Loucy (cell line): ENCODE measurements around the gene TNS3.

Experiments
- H2AFZ ChIP-seq: fragments of 200-600 bp; sonication (generic); 2 replicates; pipeline ENCODE4 v1.6.0; 2016; ENCODE audit warnings: antibody characterized with exemption, mild to moderate bottlenecking, low read length, moderate library complexity
- H3F3A ChIP-seq: fragments of 200-600 bp; 2 replicates; pipeline ENCODE4 v1.6.0; 2016; ENCODE audit warnings: antibody characterized with exemption, low read depth, mild to moderate bottlenecking
- H3K27me3 ChIP-seq: fragments of 200-600 bp; sonication (generic); 2 replicates; pipeline ENCODE4 v1.6.1; 2014; ENCODE audit warnings: low read length, mild to moderate bottlenecking; ENCODE audit not compliant: insufficient read depth, poor library complexity, severe bottlenecking
- H3K36me3 ChIP-seq: fragments of 200-600 bp; sonication (generic); 2 replicates; pipeline ENCODE4 v1.6.1; 2016; ENCODE audit warnings: low read length; ENCODE audit not compliant: insufficient read depth
- H3K4me1 ChIP-seq: fragments of 200-600 bp; sonication (generic); 2 replicates; pipeline ENCODE4 v1.5.1; 2014; ENCODE audit warnings: low read length, mild to moderate bottlenecking; ENCODE audit not compliant: insufficient read depth, poor library complexity, severe bottlenecking
- H3K4me2 ChIP-seq: fragments of 200-600 bp; sonication (generic); 2 replicates; pipeline ENCODE4 v1.6.0; 2014; ENCODE audit warnings: antibody characterized with exemption, low read length, low read depth, mild to moderate bottlenecking; ENCODE audit not compliant: poor library complexity, severe bottlenecking
- H3K4me3 ChIP-seq: fragments of 200-600 bp; sonication (generic); 2 replicates; pipeline ENCODE4 v1.5.1; 2014; ENCODE audit warnings: low read length, mild to moderate bottlenecking, mixed read lengths; ENCODE audit not compliant: poor library complexity, severe bottlenecking
- H3K79me2 ChIP-seq: fragments of 200-600 bp; sonication (generic); 2 replicates; pipeline ENCODE4 v1.6.1; 2014; ENCODE audit warnings: low read length; ENCODE audit not compliant: insufficient read depth
- H3K9ac ChIP-seq: fragments of 200-600 bp; sonication (generic); 2 replicates; pipeline ENCODE4 v1.6.0; 2014; ENCODE audit warnings: mild to moderate bottlenecking, low read depth, low read length, moderate library complexity; ENCODE audit not compliant: poor library complexity, severe bottlenecking
- H3K9me2 ChIP-seq: fragments of 200-600 bp; sonication (generic); replicated peaks from 2 replicates; pipeline ENCODE4 v1.6.1; 2016; ENCODE audit warnings: low read depth, low read length, mixed read lengths
- H3K9me3 ChIP-seq: fragments of 200-600 bp; sonication (generic); 2 replicates; pipeline ENCODE4 v1.6.1; 2014; ENCODE audit warnings: mild to moderate bottlenecking, antibody characterized with exemption, low read length, low read depth; ENCODE audit not compliant: insufficient read depth
- H4K20me1 ChIP-seq: fragments of 200-600 bp; sonication (generic); 2 replicates; pipeline ENCODE4 v1.6.0; 2014; ENCODE audit warnings: antibody characterized with exemption, low read length, mild to moderate bottlenecking; ENCODE audit not compliant: insufficient read depth, poor library complexity, severe bottlenecking
- CTCF ChIP-seq: fragments of 200-600 bp; sonication (generic); conservative IDR thresholded peaks from 2 replicates; pipeline ENCODE4 v1.5.1; 2014; ENCODE audit warnings: mild to moderate bottlenecking, antibody characterized with exemption, low read length
- EZH2phosphoT487 ChIP-seq: fragments of 200-600 bp; IDR thresholded peaks from 2 replicates; pipeline ENCODE4 v1.6.1; 2018; ENCODE audit warnings: antibody characterized with exemption, mild to moderate bottlenecking, moderate library complexity, borderline replicate concordance

Gene TNS3

GRCh38 chr7:47268851-47269836, 312.8 kb downstream of the TNS3 start:
- Histone ChIP-seq H3K36me3 (no peaks in the 10 kb centered on the region), H3K27me3 (no peaks in the 10 kb centered on the region), H3K9me2 (no peaks in the 10 kb centered on the region), H3K79me2 (no peaks in the 10 kb centered on the region), H2AFZ (no peak overlapping the region), H3K4me3 (no peak overlapping the region), H4K20me1 (no peaks in the 10 kb centered on the region), H3K9me3 (peaks cover 8% of the 10 kb centered on the region; the same call in 1 of the 2 replicates), H3K9ac (no peak overlapping the region), H3K4me1 (no peaks in the 10 kb centered on the region), H3F3A (no peaks in the 10 kb centered on the region), H3K4me2 (no peak overlapping the region)
- TF ChIP-seq CTCF: no peak
- TF ChIP-seq EZH2phosphoT487: no peak

DNA sequence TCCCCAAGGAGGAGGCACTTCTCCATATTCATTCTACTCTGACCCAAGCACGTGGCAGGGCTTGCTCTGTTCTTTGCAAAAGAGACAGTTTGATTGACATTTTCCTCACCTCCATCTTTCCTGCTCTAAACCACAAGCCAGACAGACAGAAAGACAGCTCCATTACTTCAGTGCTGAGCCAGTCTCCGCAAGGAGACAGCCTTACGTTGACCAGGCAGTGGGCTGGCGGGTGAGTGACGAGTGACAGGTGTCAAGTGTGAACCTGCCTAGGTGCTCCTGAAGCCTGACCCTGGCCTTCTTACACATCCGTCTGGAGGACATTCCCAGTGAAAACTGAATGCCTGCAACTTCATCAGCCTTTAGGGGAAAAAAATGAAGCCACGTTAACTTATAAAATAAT, 314.6 kb downstream of the TNS3 start:
- Histone ChIP-seq H3K36me3 (no peaks in the 10 kb centered on the region), H3K4me3 (no peak overlapping the region), H3K9me2 (no peaks in the 10 kb centered on the region), H4K20me1 (no peaks in the 10 kb centered on the region), H3K4me1 (no peaks in the 10 kb centered on the region), H3K79me2 (no peaks in the 10 kb centered on the region), H3K9ac (no peak overlapping the region), H3K4me2 (no peak overlapping the region), H3K27me3 (no peaks in the 10 kb centered on the region), H2AFZ (no peak overlapping the region), H3F3A (no peaks in the 10 kb centered on the region), H3K9me3 (no peaks in the 10 kb centered on the region)
- TF ChIP-seq CTCF: no peak

GRCh38 chr7:47266799-47267198, 315.1 kb downstream of the TNS3 start:
- no peaks in the 10 kb centered on the region for H3K9me3 ChIP-seq
- H3K36me3 ChIP-seq: no peaks in the 10 kb centered on the region
- no peak overlapping the region for H3K9ac ChIP-seq
- no peaks in the 10 kb centered on the region for H4K20me1 ChIP-seq
- H3K4me1 ChIP-seq: no peaks in the 10 kb centered on the region
- no peak overlapping the region for H3K4me3 ChIP-seq
- no peaks in the 10 kb centered on the region for H3K79me2 ChIP-seq
- H3K27me3 ChIP-seq: no peaks in the 10 kb centered on the region
- no peak overlapping the region for H2AFZ ChIP-seq
- no peak overlapping the region for H3K4me2 ChIP-seq
- TF ChIP-seq EZH2phosphoT487: no peak
- TF ChIP-seq CTCF: no peak
- H3F3A ChIP-seq: no peaks in the 10 kb centered on the region
- H3K9me2 ChIP-seq: no peaks in the 10 kb centered on the region
